Measurements from ENCODE around the gene METTL24. TPM values are rescaled to one million over a fixed set of nuclear protein-coding genes. Genes with fewer than 3 reads are reported as not detected.

The METTL24 gene
- total and polyA plus RNA-seq, 2 of the 13 experiments (the other 11 are each of a cell fraction or from before 2014, with no cell fraction given): not detected

GRCh38 chr6:110385458-110385863 is 27.3 kb upstream of the METTL24 start (continued):
- no peak for TF ChIP-seq ZNF275 (CRISPR knock-in tag; IDR thresholded peaks at IDR 0.05; ENCODE audit: borderline replicate concordance)
- TF ChIP-seq PLRG1 (conservative IDR thresholded peaks at IDR 0.05): no peak
- peak; percentile 65; the same call in 1 of the 2 replicates for TF ChIP-seq ZNF331 (CRISPR knock-in tag; IDR thresholded peaks at IDR 0.05)
- TF ChIP-seq PBX3 (CRISPR knock-in tag; IDR thresholded peaks at IDR 0.05; ENCODE audit: borderline replicate concordance): no peak
- TF ChIP-seq ZFP36L1 (CRISPR knock-in tag; IDR thresholded peaks at IDR 0.05): no peak
- TF ChIP-seq ZNF362 (CRISPR knock-in tag; IDR thresholded peaks at IDR 0.05; ENCODE audit: borderline replicate concordance): peak; percentile 32; the same call in 1 of the 2 replicates
- TF ChIP-seq TEF (CRISPR knock-in tag; IDR thresholded peaks at IDR 0.05): no peak
- TF ChIP-seq SALL2 (CRISPR knock-in tag; IDR thresholded peaks at IDR 0.05): no peak
- no peak for TF ChIP-seq ZNF33B (CRISPR knock-in tag; IDR thresholded peaks at IDR 0.05)
- no peak for TF ChIP-seq HMGA1 (CRISPR knock-in tag; conservative IDR thresholded peaks at IDR 0.05)
- no peak for TF ChIP-seq ZNF337 (CRISPR knock-in tag; IDR thresholded peaks at IDR 0.05; ENCODE audit: borderline replicate concordance, low read depth)
- TF ChIP-seq MLX (CRISPR knock-in tag; IDR thresholded peaks at IDR 0.05): 0 out of 2 replicates have a peak, but pooled peaks have one; percentile 29
- no peak for TF ChIP-seq BRF2 (CRISPR knock-in tag; IDR thresholded peaks at IDR 0.05)
- TF ChIP-seq ZNF788 (CRISPR knock-in tag; IDR thresholded peaks at IDR 0.05; ENCODE audit: borderline replicate concordance): no peak
- TF ChIP-seq ZNF281 (CRISPR knock-in tag; IDR thresholded peaks at IDR 0.05; ENCODE audit: borderline replicate concordance): no peak
- no peak for TF ChIP-seq FIP1L1 (IDR thresholded peaks at IDR 0.05; ENCODE audit: borderline replicate concordance, insufficient read depth, low read depth, low read length)
- peak; percentile 61; the same call in 1 of the 2 replicates for TF ChIP-seq KDM6A (CRISPR knock-in tag; IDR thresholded peaks at IDR 0.05; ENCODE audit: low read depth)
- no peak for TF ChIP-seq DNMT1 (CRISPR knock-in tag; IDR thresholded peaks at IDR 0.05)
- no peak for TF ChIP-seq ZNF143 (CRISPR knock-in tag; IDR thresholded peaks at IDR 0.05)

Measured in HepG2 (cell line).